GM21381 (cell line): ENCODE measurements around the gene TIGD4.

Experiments used
- ATAC-seq: cut with Tn5 transposase; IDR thresholded peaks from one replicate; pipeline ENCODE4 v1.9.1; 2021; ENCODE audit warnings: mild to moderate bottlenecking, moderate library complexity; ENCODE audit not compliant: unreplicated experiment

Gene TIGD4

DNA sequence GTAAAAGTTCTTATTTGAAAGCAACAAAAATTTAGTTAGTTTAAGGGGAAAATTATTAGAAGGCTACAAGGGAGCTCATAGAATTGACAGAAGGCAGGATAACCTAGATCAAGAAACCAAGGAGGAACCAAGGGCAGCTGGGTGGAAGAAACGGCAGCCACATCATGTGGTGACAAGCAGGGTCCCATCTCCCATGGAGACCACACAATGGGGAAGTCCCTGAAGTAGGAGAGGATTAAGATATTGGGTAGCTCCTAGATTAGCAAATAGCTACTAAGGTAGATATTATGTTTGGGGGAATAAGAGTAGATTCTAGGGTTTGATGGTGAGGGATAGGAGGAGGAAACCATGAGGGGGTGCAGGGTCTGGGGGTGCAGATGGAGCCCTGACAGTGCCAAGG is 51.7 kb downstream of the TIGD4 start:
- ATAC-seq: no peak

DNA sequence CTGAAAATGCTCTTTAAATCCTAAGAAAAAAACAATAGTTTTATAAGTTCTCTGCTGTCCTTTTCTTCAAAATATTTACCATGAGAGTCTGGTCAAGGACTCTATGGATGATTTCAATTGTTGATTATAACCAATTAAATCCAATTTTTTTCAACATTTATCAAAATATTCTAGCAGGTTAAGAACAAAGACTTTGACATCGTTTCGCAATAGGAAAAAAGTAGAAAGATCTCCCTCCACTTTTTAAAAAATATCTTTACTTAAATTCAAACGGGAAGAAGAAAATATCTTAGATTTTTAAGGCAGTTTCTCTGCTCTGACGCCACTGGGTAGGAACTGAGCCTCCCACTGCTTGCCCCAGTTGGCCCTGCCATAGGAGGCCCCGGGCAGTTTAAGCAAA is 55.0 kb downstream of the TIGD4 start:
- ATAC-seq: no peak

DNA sequence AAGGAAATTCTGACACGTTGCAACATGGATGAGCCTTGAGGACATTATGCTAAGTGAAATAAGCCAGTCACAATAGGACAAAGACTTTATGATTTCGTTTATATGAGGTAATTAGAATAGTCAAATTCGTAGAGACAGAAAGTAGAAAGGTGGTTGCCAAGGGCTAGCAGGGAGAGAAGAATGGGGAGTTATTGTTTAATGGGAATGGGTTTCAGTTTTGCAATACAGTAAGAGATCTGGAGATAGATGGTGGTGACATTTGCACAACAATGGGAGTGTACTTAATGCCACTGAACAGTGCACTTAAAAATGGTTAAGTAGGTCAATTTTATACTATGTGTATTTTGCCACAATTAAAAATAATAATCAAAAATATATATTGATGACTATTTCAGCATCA is 56.3 kb downstream of the TIGD4 start:
- no peak for ATAC-seq

GRCh38 chr4:152719801-152720556 is 59.6 kb downstream of the TIGD4 start:
- no peak for ATAC-seq
